Measurements from ENCODE around the gene UNC5B. TPM values are rescaled to one million over a fixed set of nuclear protein-coding genes. Genes with fewer than 3 reads are reported as not detected.

UNC5B gene
- under 1 TPM in 1 of 2 experiments, not detected in 1; 0.05 TPM for total RNA-seq

DNA sequence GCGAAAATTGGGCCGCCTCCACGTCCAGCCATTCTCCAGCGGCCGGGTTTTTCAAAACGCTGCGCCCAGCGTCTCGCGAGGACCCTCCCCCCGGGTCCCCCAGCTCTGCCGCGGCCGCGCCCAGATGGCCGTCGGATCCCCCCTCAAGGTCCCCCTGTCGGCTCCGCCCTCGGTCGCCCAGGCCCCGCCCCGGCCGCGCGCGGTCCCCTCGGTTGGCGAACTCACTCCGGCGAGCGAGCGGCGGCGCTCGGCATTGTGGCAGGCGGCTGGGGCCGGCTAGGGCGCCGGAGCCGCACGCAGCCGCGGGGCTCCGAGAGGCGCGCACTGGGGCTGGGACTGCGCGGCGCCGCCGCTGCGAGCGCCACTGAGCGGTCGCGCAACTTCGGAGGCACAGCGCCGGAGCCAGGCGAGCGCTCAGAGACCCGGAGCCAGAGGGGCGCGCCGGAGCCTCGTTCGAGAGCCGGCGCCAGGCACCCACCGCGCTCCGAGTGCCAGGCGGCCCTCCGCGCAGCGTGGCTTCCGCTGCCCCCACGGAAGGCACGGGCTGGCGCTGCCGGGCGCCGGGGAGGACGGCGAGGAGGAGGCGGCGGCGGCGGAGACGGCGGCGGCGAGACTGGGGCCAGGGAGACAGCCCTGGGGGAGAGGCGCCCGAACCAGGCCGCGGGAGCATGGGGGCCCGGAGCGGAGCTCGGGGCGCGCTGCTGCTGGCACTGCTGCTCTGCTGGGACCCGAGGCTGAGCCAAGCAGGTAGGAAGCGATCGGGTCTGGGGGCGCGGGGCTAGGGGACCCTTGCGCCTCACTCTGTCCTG is at the start of gene UNC5B:
UNC5B (plus strand) TSS at position 253 of the 809 bp plus-strand sequence; CDS start at position 669, 416 bp downstream.
- Mint-ChIP-seq H3K36me3 (ENCODE audit: low read depth) (no peaks in the 10 kb centered on the region), H3K4me1 (ENCODE audit: low read depth) (peaks cover 14% of the 10 kb centered on the region), H3K4me3 (peak within 1 kb of the TSS; percentile 49), H3K27ac (no peak within 1 kb of the TSS), H3K9me3 (ENCODE audit: insufficient read depth) (no peaks in the 10 kb centered on the region), H3K27me3 (ENCODE audit: low read depth) (peaks cover 69% of the 10 kb centered on the region)
- ChIA-PET POLR2A (no interaction called here), CTCF (no interaction called here)
- peak; percentile 81 for ATAC-seq
- peak; percentile 60 for DNase-seq

DNA sequence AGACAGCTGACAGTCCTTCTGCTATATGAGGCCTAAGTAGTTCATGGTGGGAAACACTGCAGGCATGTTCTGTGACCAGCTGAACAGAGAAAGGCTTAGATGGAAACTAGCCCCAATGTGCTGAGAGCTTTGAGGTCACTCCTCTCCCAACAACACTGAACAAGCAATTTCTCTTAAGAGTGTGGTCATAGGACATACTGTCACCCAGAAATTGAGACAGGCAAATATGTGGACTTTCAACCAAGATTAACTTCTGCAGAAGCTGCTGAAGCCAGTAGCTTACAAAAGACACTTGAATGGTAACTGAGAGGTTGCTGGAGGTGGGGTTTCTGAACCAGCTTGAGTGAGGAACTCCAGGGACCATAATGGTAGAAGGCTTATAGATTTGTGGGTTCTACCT is 38.9 kb upstream of the UNC5B start:
- Mint-ChIP-seq H3K4me3 (no peak overlapping the region), H3K36me3 (ENCODE audit: low read depth) (no peaks in the 10 kb centered on the region), H3K27ac (no peak overlapping the region), H3K27me3 (ENCODE audit: low read depth) (peaks cover 4% of the 10 kb centered on the region), H3K4me1 (ENCODE audit: low read depth) (no peaks in the 10 kb centered on the region), H3K9me3 (ENCODE audit: insufficient read depth) (no peaks in the 10 kb centered on the region)
- CTCF ChIA-PET: interaction anchor here (1.0 kb wide), 1 partner anchor 35 kb away, joined by 3 read pairs; no protein-coding TSS in a partner anchor
- ATAC-seq (no peak), DNase-seq (no peak)
- POLR2A ChIA-PET: no interaction called here

DNA sequence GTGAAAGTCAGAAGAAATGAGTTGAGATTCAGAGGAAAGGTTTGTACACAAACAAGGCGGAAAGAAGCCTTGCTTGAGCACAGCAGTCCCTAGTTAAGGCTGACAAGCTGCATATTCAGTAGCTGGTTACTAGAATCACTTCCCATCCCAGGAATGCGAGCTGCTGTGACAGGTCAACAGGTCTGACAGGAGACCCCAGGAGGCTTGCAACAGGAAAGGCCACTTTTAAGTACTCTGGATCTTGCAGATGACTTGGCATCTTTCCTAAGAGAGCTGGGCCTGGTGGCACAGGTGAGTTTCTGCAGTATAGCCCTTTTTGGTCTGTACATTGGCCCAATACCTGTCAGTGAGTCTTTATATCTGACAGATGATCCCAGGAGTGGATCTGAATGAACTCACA is 35.7 kb upstream of the UNC5B start:
- no peaks in the 10 kb centered on the region for H3K4me1 Mint-ChIP-seq (ENCODE audit: low read depth)
- ChIA-PET POLR2A (no interaction called here), CTCF (interaction anchor here (1.7 kb wide), 1 partner anchor 40 kb away, joined by 3 read pairs; no protein-coding TSS in a partner anchor)
- no peak for DNase-seq
- no peak overlapping the region for H3K27ac Mint-ChIP-seq
- no peak for ATAC-seq
- no peaks in the 10 kb centered on the region for H3K27me3 Mint-ChIP-seq (ENCODE audit: low read depth)
- H3K9me3 Mint-ChIP-seq (ENCODE audit: insufficient read depth): no peaks in the 10 kb centered on the region
- H3K4me3 Mint-ChIP-seq: no peak overlapping the region
- H3K36me3 Mint-ChIP-seq (ENCODE audit: low read depth): no peaks in the 10 kb centered on the region

DNA sequence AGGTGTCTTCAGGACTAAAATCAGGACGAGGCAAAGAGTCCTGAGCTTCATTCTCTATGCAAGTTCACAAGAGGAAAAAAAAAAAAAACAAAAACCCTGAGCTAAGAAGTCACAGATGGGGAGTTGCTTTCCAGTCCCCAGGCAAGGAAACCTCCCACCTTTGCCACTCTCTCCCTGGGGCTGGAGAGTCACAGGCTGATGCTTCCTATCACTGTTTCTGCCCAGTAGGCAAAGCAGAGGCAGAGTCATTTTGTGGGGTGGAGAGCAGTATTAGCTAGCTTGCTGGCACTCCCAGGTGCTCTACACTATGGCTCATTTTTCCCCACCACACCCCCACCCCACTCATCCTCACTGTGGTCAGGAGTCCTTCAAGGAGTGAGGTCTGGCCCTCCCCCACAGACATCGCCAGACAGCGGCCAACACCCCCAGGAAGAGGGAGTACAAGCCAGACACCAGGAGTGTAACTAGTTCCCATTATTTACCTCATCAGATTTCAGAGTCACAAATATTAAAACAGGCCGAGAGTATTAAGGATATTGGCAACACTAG is 34.6 kb upstream of the UNC5B start:
- no peak for DNase-seq
- ChIA-PET CTCF (no interaction called here), POLR2A (no interaction called here)
- Mint-ChIP-seq H3K4me3 (no peak overlapping the region), H3K27me3 (ENCODE audit: low read depth) (no peaks in the 10 kb centered on the region), H3K4me1 (ENCODE audit: low read depth) (no peaks in the 10 kb centered on the region), H3K27ac (no peak overlapping the region), H3K9me3 (ENCODE audit: insufficient read depth) (no peaks in the 10 kb centered on the region), H3K36me3 (ENCODE audit: low read depth) (no peaks in the 10 kb centered on the region)
- no peak for ATAC-seq

DNA sequence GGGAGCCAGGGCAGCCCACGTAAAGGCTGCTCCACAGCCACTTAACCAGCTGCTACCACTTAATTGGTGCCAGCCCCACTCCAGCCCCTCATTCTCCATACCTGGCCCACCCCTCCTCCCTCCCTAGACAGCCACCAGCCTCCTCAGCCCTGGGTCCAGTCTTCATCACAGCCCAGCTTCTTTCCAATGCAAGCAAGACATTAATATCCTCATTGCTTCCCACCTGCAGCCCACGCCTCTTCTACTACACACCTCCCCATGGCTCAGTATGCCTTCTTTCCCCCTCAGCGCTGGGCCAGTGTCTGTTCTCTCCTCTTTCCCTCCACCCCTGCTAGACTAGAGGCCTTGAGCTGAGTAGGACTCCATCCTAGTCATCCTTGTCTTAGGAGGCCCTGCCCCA is 33.5 kb upstream of the UNC5B start:
- Mint-ChIP-seq H3K27ac (no peak overlapping the region), H3K36me3 (ENCODE audit: low read depth) (no peaks in the 10 kb centered on the region), H3K27me3 (ENCODE audit: low read depth) (no peaks in the 10 kb centered on the region), H3K9me3 (ENCODE audit: insufficient read depth) (no peaks in the 10 kb centered on the region), H3K4me3 (no peak overlapping the region), H3K4me1 (ENCODE audit: low read depth) (no peaks in the 10 kb centered on the region)
- DNase-seq (no peak), ATAC-seq (no peak)
- POLR2A ChIA-PET: no interaction called here
- CTCF ChIA-PET: no interaction called here

DNA sequence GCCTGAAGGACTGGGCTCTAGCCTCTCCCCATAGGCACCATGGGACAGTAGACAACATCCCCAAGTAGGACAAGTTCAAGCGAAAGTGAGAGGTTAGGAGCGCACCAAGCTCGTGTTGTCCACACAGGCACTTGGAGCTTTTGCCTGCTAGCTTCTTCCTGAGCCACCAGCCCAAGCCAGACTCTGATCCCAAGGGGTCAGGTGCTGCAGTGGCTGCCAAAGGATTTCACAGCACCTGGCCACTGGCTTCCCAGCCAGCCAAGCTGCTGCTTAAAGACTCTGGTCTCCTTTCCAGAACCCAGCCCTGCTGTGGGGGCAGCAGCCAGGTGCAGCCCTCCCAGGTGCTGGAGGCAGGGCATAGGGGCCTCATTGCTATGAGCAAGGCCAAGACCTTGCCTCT is 33.0 kb upstream of the UNC5B start:
- Mint-ChIP-seq H3K36me3 (ENCODE audit: low read depth) (no peaks in the 10 kb centered on the region), H3K4me1 (ENCODE audit: low read depth) (no peaks in the 10 kb centered on the region), H3K9me3 (ENCODE audit: insufficient read depth) (no peaks in the 10 kb centered on the region), H3K4me3 (no peak overlapping the region), H3K27ac (no peak overlapping the region), H3K27me3 (ENCODE audit: low read depth) (peaks cover 3% of the 10 kb centered on the region)
- DNase-seq (no peak), ATAC-seq (no peak)
- ChIA-PET CTCF (no interaction called here), POLR2A (no interaction called here)

DNA sequence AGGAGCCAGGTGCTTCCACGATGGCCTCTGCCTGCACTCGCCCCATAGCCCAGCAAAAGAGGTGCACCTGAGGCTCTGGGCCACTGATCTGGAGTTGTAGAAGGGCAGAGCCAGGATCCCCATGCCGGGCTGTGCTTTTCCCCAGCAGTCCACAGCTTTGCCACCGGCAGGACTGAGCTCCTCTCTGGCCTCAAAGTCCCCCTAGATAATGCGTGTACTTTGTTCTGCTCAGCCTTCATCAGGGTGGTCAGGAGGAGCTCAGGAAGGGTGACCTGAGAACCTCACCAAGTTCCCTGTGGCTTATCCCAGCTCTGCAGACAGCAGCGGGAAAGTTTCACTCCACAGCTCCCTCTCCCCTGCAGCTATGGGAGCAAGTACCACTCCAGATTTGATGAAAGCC is 27.9 kb upstream of the UNC5B start:
- Mint-ChIP-seq H3K4me3 (no peak overlapping the region), H3K9me3 (ENCODE audit: insufficient read depth) (no peaks in the 10 kb centered on the region), H3K4me1 (ENCODE audit: low read depth) (no peaks in the 10 kb centered on the region), H3K36me3 (ENCODE audit: low read depth) (no peaks in the 10 kb centered on the region), H3K27ac (no peak overlapping the region), H3K27me3 (ENCODE audit: low read depth) (peaks cover 3% of the 10 kb centered on the region)
- ChIA-PET CTCF (interaction anchor here (2.1 kb wide), 1 partner anchor 259 kb away, joined by 7 read pairs; no protein-coding TSS in a partner anchor), POLR2A (no interaction called here)
- no peak for DNase-seq
- no peak for ATAC-seq

DNA sequence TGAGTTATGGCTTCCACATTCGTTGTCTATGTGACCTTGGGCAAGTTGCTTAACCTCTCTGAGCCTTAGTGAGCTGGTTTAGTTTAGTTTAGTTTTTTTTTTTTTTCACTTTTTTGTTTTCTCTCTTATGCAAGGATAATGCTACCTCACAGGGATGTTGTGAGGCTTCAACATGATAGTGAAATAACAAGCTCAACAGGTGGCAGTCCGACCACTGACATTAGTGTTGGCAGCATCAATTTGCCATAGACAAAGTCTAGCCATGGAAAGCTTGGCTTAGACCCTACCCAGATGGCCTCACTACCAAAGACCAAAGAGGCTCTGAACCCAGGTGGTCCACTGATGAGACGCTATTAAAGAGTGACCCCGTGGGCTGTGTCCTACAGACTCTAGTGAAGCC is 27.2 kb upstream of the UNC5B start:
- ChIA-PET CTCF (interaction anchor here (2.1 kb wide), 1 partner anchor 259 kb away, joined by 7 read pairs; no protein-coding TSS in a partner anchor), POLR2A (no interaction called here)
- Mint-ChIP-seq H3K36me3 (ENCODE audit: low read depth) (no peaks in the 10 kb centered on the region), H3K4me1 (ENCODE audit: low read depth) (no peaks in the 10 kb centered on the region), H3K27me3 (ENCODE audit: low read depth) (peaks cover 3% of the 10 kb centered on the region), H3K27ac (no peak overlapping the region), H3K9me3 (ENCODE audit: insufficient read depth) (no peaks in the 10 kb centered on the region), H3K4me3 (no peak overlapping the region)
- ATAC-seq: no peak
- no peak for DNase-seq

DNA sequence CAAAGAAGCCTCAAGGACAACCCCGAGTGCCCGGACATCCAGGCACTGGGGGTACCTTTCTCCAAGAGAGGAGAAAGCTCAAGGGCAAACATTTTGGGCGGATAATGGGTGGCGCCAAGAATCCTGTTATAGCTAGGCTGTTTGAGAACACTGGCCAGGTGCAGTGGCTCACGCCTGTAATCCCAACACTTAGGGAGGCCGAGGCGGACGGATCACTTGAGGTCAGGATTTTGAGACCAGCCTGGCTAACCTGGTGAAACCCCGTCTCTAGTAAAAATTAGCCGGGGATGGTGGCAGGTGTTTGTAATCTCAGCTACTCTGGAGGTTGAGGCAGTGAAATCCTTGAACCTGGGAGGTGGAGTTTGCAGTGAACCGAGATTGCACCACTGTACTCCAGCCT is 25.2 kb upstream of the UNC5B start:
- H3K36me3 Mint-ChIP-seq (ENCODE audit: low read depth): no peaks in the 10 kb centered on the region
- ATAC-seq: no peak
- CTCF ChIA-PET: no interaction called here
- no peak overlapping the region for H3K27ac Mint-ChIP-seq
- H3K4me1 Mint-ChIP-seq (ENCODE audit: low read depth): no peaks in the 10 kb centered on the region
- H3K4me3 Mint-ChIP-seq: no peak overlapping the region
- POLR2A ChIA-PET: no interaction called here
- peaks cover 3% of the 10 kb centered on the region for H3K27me3 Mint-ChIP-seq (ENCODE audit: low read depth)
- H3K9me3 Mint-ChIP-seq (ENCODE audit: insufficient read depth): no peaks in the 10 kb centered on the region
- no peak for DNase-seq

DNA sequence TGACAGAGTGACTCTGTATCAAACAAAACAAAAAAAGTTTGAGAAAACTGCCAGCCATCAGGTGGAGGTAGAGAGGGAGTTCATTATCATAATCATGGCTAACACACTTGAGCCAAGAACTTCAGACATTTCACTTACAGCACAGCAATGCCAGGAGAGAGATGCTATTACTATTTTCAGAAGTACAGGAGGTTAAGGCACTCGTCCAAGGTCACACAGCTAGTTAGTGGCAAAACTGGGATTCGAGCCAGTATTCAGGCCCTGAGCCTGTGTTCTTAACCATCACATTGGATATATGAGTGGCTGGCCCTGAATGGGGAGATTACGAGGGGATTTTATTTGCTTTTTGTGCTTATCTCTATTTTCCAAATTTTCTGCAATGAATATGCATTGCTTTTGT is 24.8 kb upstream of the UNC5B start:
- Mint-ChIP-seq H3K9me3 (ENCODE audit: insufficient read depth) (no peaks in the 10 kb centered on the region), H3K4me1 (ENCODE audit: low read depth) (no peaks in the 10 kb centered on the region), H3K27ac (no peak overlapping the region), H3K27me3 (ENCODE audit: low read depth) (peaks cover 3% of the 10 kb centered on the region), H3K4me3 (no peak overlapping the region), H3K36me3 (ENCODE audit: low read depth) (no peaks in the 10 kb centered on the region)
- POLR2A ChIA-PET: no interaction called here
- CTCF ChIA-PET: no interaction called here
- no peak for ATAC-seq
- DNase-seq: no peak

DNA sequence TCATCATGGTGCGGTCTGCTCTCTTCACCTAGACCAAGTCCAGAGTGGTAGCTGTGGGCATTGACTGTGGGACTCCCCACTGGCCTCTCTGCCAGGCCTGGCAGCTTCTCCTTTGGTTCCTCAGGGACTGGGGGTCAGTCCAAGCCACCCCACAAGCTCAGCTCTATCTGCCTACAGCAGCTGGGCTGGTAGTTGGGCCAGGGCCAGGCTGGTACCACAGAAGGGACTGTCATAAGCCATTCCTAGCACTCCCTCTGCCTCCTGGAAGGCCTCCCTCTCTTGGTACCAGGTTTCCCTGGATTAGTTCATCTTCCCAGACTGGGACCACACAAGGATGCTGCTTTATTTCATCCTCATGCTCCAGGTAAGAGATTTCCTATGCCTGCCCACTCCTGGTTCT is 24.2 kb upstream of the UNC5B start:
- CTCF ChIA-PET: no interaction called here
- no peak overlapping the region for H3K27ac Mint-ChIP-seq

DNA sequence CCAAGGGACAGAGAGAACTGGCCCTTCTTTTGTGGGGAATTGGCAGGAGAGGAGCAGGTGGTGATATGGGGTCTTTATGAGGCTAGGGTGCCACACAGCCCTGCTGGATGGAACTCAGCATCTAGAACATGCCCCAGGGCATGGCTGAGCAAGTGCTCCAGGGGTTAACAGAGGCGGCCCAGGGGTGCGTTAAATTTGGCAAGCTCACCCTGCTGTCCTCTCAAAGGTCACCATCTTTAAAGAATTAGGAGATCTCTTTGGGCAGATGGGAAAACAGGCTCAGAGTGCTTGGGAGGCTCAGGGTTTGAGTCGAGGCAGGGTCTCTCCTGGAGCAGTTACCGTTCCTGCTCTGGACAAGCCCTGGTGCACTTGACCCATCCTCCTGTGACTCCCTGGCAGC is 21.4 kb upstream of the UNC5B start:
- ChIA-PET POLR2A (no interaction called here), CTCF (no interaction called here)
- DNase-seq (no peak), ATAC-seq (no peak)
- H3K4me1 Mint-ChIP-seq (ENCODE audit: low read depth): no peaks in the 10 kb centered on the region
- H3K36me3 Mint-ChIP-seq (ENCODE audit: low read depth): no peaks in the 10 kb centered on the region
- no peak overlapping the region for H3K27ac Mint-ChIP-seq
- H3K27me3 Mint-ChIP-seq (ENCODE audit: low read depth): no peaks in the 10 kb centered on the region
- no peak overlapping the region for H3K4me3 Mint-ChIP-seq
- no peaks in the 10 kb centered on the region for H3K9me3 Mint-ChIP-seq (ENCODE audit: insufficient read depth)

More for the DNA sequence above, 24.2 kb upstream of the UNC5B start:
- Mint-ChIP-seq H3K9me3 (ENCODE audit: insufficient read depth) (no peaks in the 10 kb centered on the region), H3K4me1 (ENCODE audit: low read depth) (no peaks in the 10 kb centered on the region), H3K27me3 (ENCODE audit: low read depth) (peaks cover 3% of the 10 kb centered on the region), H3K4me3 (no peak overlapping the region), H3K36me3 (ENCODE audit: low read depth) (no peaks in the 10 kb centered on the region)
- DNase-seq (no peak), ATAC-seq (no peak)
- POLR2A ChIA-PET: no interaction called here

Data from activated CD8-positive, alpha-beta T cell treated with anti-CD3 and anti-CD28 coated beads, Interleukin-2, amount 10 ng/mL, durations not matched to agents 7 days and 5 days (primary cell).